DMS114 treated with DMSO at 0.1 percent for 48 hours (cell line): ENCODE results near the gene COX4I2.
"Not testable (repeated sequence)": the region's sequence is repeated elsewhere in the genome, so short reads cannot be mapped to it uniquely, and the experiment has no call there.

ENCODE experiments used
- DNase-seq: peaks from one replicate; lab custom pipeline; 2025; ENCODE audit not compliant: unreplicated experiment; lab: John Stamatoyannopoulos, UW

The COX4I2 gene

GRCh38 chr20:31607640-31608250, 30.0 kb upstream of the COX4I2 start:
- DNase-seq: no peak

GRCh38 chr20:31608251-31608945, 29.3 kb upstream of the COX4I2 start:
- DNase-seq: no peak

- not testable (repeated sequence) for DNase-seq
Measured at GRCh38 chr20:31612271-31612640, 25.5 kb upstream of the COX4I2 start.

- no peak for DNase-seq
Measured at GRCh38 chr20:31615416-31615815, 22.3 kb upstream of the COX4I2 start.

- DNase-seq: no peak
Measured at GRCh38 chr20:31617432-31618104, 20.1 kb upstream of the COX4I2 start.

- no peak for DNase-seq
Measured at GRCh38 chr20:31620246-31620645, 17.5 kb upstream of the COX4I2 start.

GRCh38 chr20:31623123-31623505, 14.6 kb upstream of the COX4I2 start:
- not testable (repeated sequence) for DNase-seq

- not testable (repeated sequence) for DNase-seq
Measured at GRCh38 chr20:31626534-31626933, 11.2 kb upstream of the COX4I2 start.

GRCh38 chr20:31628057-31628456, 9.7 kb upstream of the COX4I2 start:
- DNase-seq: not testable (repeated sequence)

GRCh38 chr20:31630187-31630790, 7.4 kb upstream of the COX4I2 start:
- no peak for DNase-seq

GRCh38 chr20:31632548-31633338, 5.0 kb upstream of the COX4I2 start:
- no peak for DNase-seq

GRCh38 chr20:31633339-31633914, 4.3 kb upstream of the COX4I2 start:
- no peak for DNase-seq

GRCh38 chr20:31638317-31638716, 605 bp downstream of the COX4I2 start:
- DNase-seq: no peak

GRCh38 chr20:31638816-31639215, 1.1 kb downstream of the COX4I2 start:
- no peak for DNase-seq

GRCh38 chr20:31640259-31640658, 2.5 kb downstream of the COX4I2 start:
- no peak for DNase-seq

GRCh38 chr20:31641391-31641790, 3.7 kb downstream of the COX4I2 start:
- DNase-seq: no peak

- DNase-seq: no peak
Measured at GRCh38 chr20:31642837-31643236, 5.1 kb downstream of the COX4I2 start.

GRCh38 chr20:31643522-31643921, 5.8 kb downstream of the COX4I2 start:
- no peak for DNase-seq

- no peak for DNase-seq
Measured at GRCh38 chr20:31644701-31645100, 7.0 kb downstream of the COX4I2 start.

GRCh38 chr20:31648104-31648503, 10.4 kb downstream of the COX4I2 start:
- DNase-seq: not testable (repeated sequence)

- no peak for DNase-seq
Measured at GRCh38 chr20:31652917-31653396, 15.2 kb downstream of the COX4I2 start.
